ENCODE results near the gene APBB2. TPM values are rescaled to one million over a fixed set of nuclear protein-coding genes. Genes with fewer than 3 reads are reported as not detected.

The APBB2 gene
- total and polyA plus RNA-seq, 2 donors (not counting 1 experiment from before 2014, with no cell fraction given) = 4.4 to 15.8 TPM

DNA sequence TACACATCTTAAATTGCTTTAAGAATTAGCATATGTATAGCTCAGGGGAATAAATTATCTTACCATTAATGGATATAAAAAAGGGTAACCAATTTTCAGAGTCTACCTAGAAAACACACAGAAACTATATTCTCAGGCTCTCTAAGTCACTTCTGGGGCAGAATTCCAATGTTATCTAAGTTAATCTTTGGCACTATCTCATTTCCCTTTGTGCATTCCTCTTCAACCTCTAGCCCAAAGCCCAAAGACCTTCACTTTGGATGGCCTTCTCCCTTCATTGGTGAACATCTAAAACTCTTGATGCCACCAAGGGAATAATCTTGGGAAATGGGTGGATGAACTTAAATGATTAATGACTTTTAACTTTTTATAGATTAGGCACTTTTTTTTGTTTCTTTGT lies 108.3 kb downstream of the APBB2 start:
- intact Hi-C loops (cut with micrococcal nuclease) = no loop called here
- H3K4me3 Mint-ChIP-seq = no peak overlapping the region
- H3K4me2 ChIP-seq (replicated peaks; ENCODE audit: low read depth, low read length, poor library complexity, severe bottlenecking) = no peak overlapping the region
- H3K9me3 ChIP-seq (ENCODE audit: control extremely low read depth in 1 of 3, control insufficient read depth in 2 of 3, insufficient read depth in 1 of 3, low read length in 2 of 3) = peaks cover 0 to 3% (median 0%) of the 10 kb centered on the region in 3 donors
- no peak overlapping the region for H3K27ac Mint-ChIP-seq
- H3K27ac ChIP-seq (ENCODE audit: low read length in 2 of 2) = no peak overlapping the region
- no peak overlapping the region for H3K9ac ChIP-seq (ENCODE audit: low read length)
- H3K4me3 ChIP-seq (ENCODE audit: control extremely low read depth in 1 of 5, extremely low read depth in 1 of 5, insufficient read depth in 1 of 5, low read depth in 2 of 5, low read length in 4 of 5) = no peak overlapping the region
- H3K27me3 Mint-ChIP-seq = no peaks in the 10 kb centered on the region
- H3K9me3 Mint-ChIP-seq (ENCODE audit: insufficient read depth) = no peaks in the 10 kb centered on the region
- no peaks in the 10 kb centered on the region for H3K27me3 ChIP-seq (replicated peaks in 1 of 4; ENCODE audit: control extremely low read depth in 1 of 4, control insufficient read depth in 3 of 4, insufficient read depth in 4 of 4, low read length in 3 of 4)
- H3K4me1 Mint-ChIP-seq = no peaks in the 10 kb centered on the region
- H3K36me3 ChIP-seq (replicated peaks in 1 of 2; ENCODE audit: control extremely low read depth in 1 of 2, control insufficient read depth in 1 of 2, extremely low read depth in 1 of 2, insufficient read depth in 2 of 2, low read length in 1 of 2) = no peaks in the 10 kb centered on the region
- POLR2A ChIA-PET = no interaction called here
- H2AFZ ChIP-seq (ENCODE audit: insufficient read depth, low read depth, low read length, poor library complexity, severe bottlenecking) = no peak overlapping the region
- no peaks in the 10 kb centered on the region for H3K4me1 ChIP-seq (ENCODE audit: control insufficient read depth in 2 of 2, insufficient read depth in 2 of 2, low read length in 2 of 2)
- no peaks in the 10 kb centered on the region for H3K79me2 ChIP-seq (ENCODE audit: control insufficient read depth, insufficient read depth, low read length)
- TF ChIP-seq, protein P1, sequence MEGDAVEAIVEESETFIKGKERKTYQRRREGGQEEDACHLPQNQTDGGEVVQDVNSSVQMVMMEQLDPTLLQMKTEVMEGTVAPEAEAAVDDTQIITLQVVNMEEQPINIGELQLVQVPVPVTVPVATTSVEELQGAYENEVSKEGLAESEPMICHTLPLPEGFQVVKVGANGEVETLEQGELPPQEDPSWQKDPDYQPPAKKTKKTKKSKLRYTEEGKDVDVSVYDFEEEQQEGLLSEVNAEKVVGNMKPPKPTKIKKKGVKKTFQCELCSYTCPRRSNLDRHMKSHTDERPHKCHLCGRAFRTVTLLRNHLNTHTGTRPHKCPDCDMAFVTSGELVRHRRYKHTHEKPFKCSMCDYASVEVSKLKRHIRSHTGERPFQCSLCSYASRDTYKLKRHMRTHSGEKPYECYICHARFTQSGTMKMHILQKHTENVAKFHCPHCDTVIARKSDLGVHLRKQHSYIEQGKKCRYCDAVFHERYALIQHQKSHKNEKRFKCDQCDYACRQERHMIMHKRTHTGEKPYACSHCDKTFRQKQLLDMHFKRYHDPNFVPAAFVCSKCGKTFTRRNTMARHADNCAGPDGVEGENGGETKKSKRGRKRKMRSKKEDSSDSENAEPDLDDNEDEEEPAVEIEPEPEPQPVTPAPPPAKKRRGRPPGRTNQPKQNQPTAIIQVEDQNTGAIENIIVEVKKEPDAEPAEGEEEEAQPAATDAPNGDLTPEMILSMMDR (IDR thresholded peaks at IDR 0.05) = no peak
- TF ChIP-seq EZH2 (IDR thresholded peaks at IDR 0.05; ENCODE audit: borderline replicate concordance, insufficient read depth, low read depth, low read length, poor library complexity, severe bottlenecking) = no peak
- no peak for DNase-seq
- H4K20me1 ChIP-seq (ENCODE audit: control insufficient read depth, insufficient read depth, low read length, poor library complexity, severe bottlenecking) = no peaks in the 10 kb centered on the region
- no peak for ATAC-seq (ENCODE audit: low read depth)
- CTCF ChIA-PET = interaction anchor here (0.6 kb wide), 1 partner anchor 53 kb away, joined by 4 read pairs; no protein-coding TSS in a partner anchor

DNA sequence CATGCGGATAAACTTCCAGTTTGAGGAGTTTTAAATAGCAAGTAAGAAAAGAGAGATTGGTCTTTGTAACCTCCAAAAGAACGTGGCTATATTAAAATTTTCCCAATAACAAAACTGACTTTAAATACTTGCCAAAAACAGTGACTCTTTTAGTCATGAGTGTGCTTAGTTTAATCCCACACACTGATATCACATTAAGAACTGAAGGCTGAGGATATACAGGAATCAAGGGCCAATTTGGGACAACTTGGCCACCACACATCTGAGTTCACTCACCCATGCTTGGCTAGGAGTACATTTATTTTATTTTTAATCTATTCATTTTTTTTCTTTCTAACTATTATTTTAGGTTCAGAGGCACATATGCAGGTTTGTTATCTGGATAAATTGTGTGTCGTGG lies 110.2 kb downstream of the APBB2 start:
- intact Hi-C loops (cut with micrococcal nuclease) = no loop called here
- Mint-ChIP-seq H3K4me3 (no peak overlapping the region), H3K4me1 (no peaks in the 10 kb centered on the region), H3K9me3 (ENCODE audit: insufficient read depth) (no peaks in the 10 kb centered on the region), H3K27me3 (no peaks in the 10 kb centered on the region), H3K27ac (no peak overlapping the region)
- WGBS (ENCODE audit: insufficient coverage) = no CpG with 5 or more reads among the region's 3 CpGs
- CTCF ChIA-PET = no interaction called here
- H3K4me1 ChIP-seq (ENCODE audit: control insufficient read depth in 2 of 2, insufficient read depth in 2 of 2, low read length in 2 of 2) = no peaks in the 10 kb centered on the region
- no peaks in the 10 kb centered on the region for H4K20me1 ChIP-seq (ENCODE audit: control insufficient read depth, insufficient read depth, low read length, poor library complexity, severe bottlenecking)
- no peak overlapping the region for H3K27ac ChIP-seq (ENCODE audit: low read length in 2 of 2)
- H3K4me3 ChIP-seq (ENCODE audit: control extremely low read depth in 1 of 5, extremely low read depth in 1 of 5, insufficient read depth in 1 of 5, low read depth in 2 of 5, low read length in 4 of 5) = no peak overlapping the region
- no peak overlapping the region for H3K9ac ChIP-seq (ENCODE audit: low read length)
- H3K27me3 ChIP-seq (replicated peaks in 1 of 4; ENCODE audit: control extremely low read depth in 1 of 4, control insufficient read depth in 3 of 4, insufficient read depth in 4 of 4, low read length in 3 of 4) = no peaks in the 10 kb centered on the region
- TF ChIP-seq EZH2 (IDR thresholded peaks at IDR 0.05; ENCODE audit: borderline replicate concordance, insufficient read depth, low read depth, low read length, poor library complexity, severe bottlenecking) = no peak
- TF ChIP-seq, protein P1 (IDR thresholded peaks at IDR 0.05) = no peak
- no peaks in the 10 kb centered on the region for H3K36me3 ChIP-seq (replicated peaks in 1 of 2; ENCODE audit: control extremely low read depth in 1 of 2, control insufficient read depth in 1 of 2, extremely low read depth in 1 of 2, insufficient read depth in 2 of 2, low read length in 1 of 2)
- H3K9me3 ChIP-seq (ENCODE audit: control extremely low read depth in 1 of 3, control insufficient read depth in 2 of 3, insufficient read depth in 1 of 3, low read length in 2 of 3) = peaks cover 0 to 3% (median 0%) of the 10 kb centered on the region in 3 donors
- DNase-seq = no peak
- H3K4me2 ChIP-seq (replicated peaks; ENCODE audit: low read depth, low read length, poor library complexity, severe bottlenecking) = no peak overlapping the region
- no peak overlapping the region for H2AFZ ChIP-seq (ENCODE audit: insufficient read depth, low read depth, low read length, poor library complexity, severe bottlenecking)
- no peaks in the 10 kb centered on the region for H3K79me2 ChIP-seq (ENCODE audit: control insufficient read depth, insufficient read depth, low read length)
- POLR2A ChIA-PET = no interaction called here
- ATAC-seq (ENCODE audit: low read depth) = no peak
